ENCODE data around the gene CASK.

GRCh38 chrX:41739871-41740270 lies 183.5 kb downstream of the CASK start:
- TF ChIP-seq USF2 (CRISPR knock-in tag; IDR thresholded peaks at IDR 0.05) (no peak), E2F4 (CRISPR knock-in tag; IDR thresholded peaks at IDR 0.05; ENCODE audit: borderline replicate concordance, low read depth) (no peak), CREB1 (CRISPR knock-in tag; IDR thresholded peaks at IDR 0.05) (no peak), ZMAT4 (CRISPR knock-in tag; IDR thresholded peaks at IDR 0.05) (no peak), SMAD3 (CRISPR knock-in tag; IDR thresholded peaks at IDR 0.05; ENCODE audit: borderline replicate concordance) (no peak), STAT6 (CRISPR knock-in tag; conservative IDR thresholded peaks at IDR 0.05; ENCODE audit: low read depth) (no peak), SP1 (CRISPR knock-in tag; conservative IDR thresholded peaks at IDR 0.05) (no peak), CBFB (CRISPR knock-in tag; IDR thresholded peaks at IDR 0.05; ENCODE audit: low read depth) (no peak), ZNF263 (CRISPR knock-in tag; IDR thresholded peaks at IDR 0.05; ENCODE audit: low read depth) (no peak), ETV6 (CRISPR knock-in tag; IDR thresholded peaks at IDR 0.05) (no peak), TCF7 (CRISPR knock-in tag; IDR thresholded peaks at IDR 0.05; ENCODE audit: low read depth) (no peak), CREM (CRISPR knock-in tag; IDR thresholded peaks at IDR 0.05) (no peak)
- TF ChIP-seq, protein P1, sequence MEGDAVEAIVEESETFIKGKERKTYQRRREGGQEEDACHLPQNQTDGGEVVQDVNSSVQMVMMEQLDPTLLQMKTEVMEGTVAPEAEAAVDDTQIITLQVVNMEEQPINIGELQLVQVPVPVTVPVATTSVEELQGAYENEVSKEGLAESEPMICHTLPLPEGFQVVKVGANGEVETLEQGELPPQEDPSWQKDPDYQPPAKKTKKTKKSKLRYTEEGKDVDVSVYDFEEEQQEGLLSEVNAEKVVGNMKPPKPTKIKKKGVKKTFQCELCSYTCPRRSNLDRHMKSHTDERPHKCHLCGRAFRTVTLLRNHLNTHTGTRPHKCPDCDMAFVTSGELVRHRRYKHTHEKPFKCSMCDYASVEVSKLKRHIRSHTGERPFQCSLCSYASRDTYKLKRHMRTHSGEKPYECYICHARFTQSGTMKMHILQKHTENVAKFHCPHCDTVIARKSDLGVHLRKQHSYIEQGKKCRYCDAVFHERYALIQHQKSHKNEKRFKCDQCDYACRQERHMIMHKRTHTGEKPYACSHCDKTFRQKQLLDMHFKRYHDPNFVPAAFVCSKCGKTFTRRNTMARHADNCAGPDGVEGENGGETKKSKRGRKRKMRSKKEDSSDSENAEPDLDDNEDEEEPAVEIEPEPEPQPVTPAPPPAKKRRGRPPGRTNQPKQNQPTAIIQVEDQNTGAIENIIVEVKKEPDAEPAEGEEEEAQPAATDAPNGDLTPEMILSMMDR (IDR thresholded peaks at IDR 0.05): no peak
- TF ChIP-seq, protein P2, sequence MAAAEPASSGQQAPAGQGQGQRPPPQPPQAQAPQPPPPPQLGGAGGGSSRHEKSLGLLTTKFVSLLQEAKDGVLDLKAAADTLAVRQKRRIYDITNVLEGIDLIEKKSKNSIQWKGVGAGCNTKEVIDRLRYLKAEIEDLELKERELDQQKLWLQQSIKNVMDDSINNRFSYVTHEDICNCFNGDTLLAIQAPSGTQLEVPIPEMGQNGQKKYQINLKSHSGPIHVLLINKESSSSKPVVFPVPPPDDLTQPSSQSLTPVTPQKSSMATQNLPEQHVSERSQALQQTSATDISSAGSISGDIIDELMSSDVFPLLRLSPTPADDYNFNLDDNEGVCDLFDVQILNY (CRISPR knock-in tag; IDR thresholded peaks at IDR 0.05): no peak

All from WTC11 (cell line).